ENCODE results near the gene MEPCE.

DNA sequence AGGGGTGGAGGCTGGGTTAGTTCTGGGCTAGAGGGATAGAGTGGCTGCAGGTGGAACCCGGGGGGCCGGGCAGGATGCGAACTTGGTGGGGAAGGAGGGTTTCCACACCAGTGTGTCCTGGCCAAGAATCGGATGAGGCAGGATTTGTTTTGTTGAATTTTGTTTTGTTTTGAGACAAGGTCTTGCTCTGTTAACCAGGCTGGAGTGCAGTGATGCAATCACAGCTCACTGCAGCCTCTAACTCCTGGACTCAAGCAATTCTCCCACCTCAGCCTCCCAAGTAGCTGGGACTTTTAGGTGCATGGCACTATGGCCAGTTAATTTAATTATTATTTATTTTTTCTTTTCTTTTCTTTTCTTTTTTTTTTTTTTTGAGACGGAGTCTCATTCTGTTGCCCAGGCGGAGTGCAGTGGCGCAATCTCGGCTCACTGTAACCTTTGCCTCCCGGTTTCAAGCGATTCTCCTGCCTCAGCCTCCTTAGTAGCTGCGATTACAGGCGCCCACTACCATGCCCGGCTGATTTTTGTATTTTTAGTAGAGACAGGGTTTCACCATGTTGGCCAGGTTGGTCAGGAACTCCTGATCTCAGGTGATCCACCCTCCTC, 19.7 kb downstream of the MEPCE start:
- TF ChIP-seq CTCF (IDR thresholded peaks at IDR 0.05) (no peak), POLR2A (IDR thresholded peaks at IDR 0.05) (no peak)
